ENCODE results near the gene LAMC1. TPM values are rescaled to one million over a fixed set of nuclear protein-coding genes. Genes with fewer than 3 reads are reported as not detected.

The LAMC1 gene
- total RNA-seq, 2 donors from 2014 or later = 60.7 to 96.6 TPM

DNA sequence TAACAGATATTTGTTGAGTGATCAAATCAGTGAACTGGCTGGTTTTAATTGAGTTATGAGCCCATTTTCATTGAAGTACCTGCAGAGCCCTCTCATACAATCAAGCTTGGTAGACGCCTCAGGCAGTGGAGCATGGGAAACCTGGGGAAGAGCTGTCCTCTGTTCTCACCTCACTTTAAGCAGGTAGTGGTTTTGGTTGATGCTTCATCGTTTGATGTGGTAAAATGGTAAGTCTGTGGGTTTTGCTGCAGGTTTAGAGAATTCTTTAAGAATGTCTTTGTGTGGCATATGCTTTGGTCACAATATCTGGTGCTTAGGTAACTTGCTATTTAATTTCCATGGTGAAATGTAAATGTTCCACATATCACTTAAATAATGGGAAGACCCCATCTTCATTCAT lies 10.0 kb downstream of the LAMC1 start:
- Histone ChIP-seq H3K36me3 (replicated peaks in 1 of 2; ENCODE audit: insufficient read depth in 1 of 2, low read depth in 2 of 2) (no peaks in the 10 kb centered on the region), H3K4me1 (no peaks in the 10 kb centered on the region), H3K9me3 (no peaks in the 10 kb centered on the region), H3K27ac (no peak overlapping the region), H3K27me3 (no peaks in the 10 kb centered on the region), H3K4me3 (no peak overlapping the region)
- no peak for DNase-seq
- intact Hi-C loops (cut with DNase I) = no loop called here
- WGBS, 2 donors = 88 to 100% methylated on average over 2 of the region's 2 CpGs
- no peak for ATAC-seq
- TF ChIP-seq, protein P1, sequence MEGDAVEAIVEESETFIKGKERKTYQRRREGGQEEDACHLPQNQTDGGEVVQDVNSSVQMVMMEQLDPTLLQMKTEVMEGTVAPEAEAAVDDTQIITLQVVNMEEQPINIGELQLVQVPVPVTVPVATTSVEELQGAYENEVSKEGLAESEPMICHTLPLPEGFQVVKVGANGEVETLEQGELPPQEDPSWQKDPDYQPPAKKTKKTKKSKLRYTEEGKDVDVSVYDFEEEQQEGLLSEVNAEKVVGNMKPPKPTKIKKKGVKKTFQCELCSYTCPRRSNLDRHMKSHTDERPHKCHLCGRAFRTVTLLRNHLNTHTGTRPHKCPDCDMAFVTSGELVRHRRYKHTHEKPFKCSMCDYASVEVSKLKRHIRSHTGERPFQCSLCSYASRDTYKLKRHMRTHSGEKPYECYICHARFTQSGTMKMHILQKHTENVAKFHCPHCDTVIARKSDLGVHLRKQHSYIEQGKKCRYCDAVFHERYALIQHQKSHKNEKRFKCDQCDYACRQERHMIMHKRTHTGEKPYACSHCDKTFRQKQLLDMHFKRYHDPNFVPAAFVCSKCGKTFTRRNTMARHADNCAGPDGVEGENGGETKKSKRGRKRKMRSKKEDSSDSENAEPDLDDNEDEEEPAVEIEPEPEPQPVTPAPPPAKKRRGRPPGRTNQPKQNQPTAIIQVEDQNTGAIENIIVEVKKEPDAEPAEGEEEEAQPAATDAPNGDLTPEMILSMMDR (IDR thresholded peaks at IDR 0.05) = no peak
- TF ChIP-seq POLR2A (IDR thresholded peaks at IDR 0.05) = no peak

DNA sequence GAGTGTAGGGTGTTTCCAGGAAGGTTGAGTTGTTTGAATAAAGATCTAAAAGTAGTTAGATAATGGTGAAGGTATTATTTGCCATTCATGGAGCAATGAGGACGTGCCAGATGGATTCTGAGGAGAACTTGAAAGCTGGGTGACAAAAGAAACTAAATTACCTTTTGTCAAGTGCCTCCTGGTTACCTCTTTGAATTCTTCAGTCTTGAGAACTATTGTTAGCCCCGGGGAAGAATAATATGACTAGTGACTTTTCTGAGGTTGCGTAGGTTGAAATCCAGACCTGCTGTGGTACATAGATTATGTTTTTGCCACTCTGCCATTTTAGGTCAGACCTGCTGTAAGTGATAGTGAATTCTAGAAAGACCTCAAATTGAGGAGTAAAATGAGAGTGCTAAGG lies 11.5 kb downstream of the LAMC1 start:
- no peaks in the 10 kb centered on the region for H3K4me1 ChIP-seq
- H3K9me3 ChIP-seq = no peaks in the 10 kb centered on the region
- intact Hi-C loops (cut with DNase I) = no loop called here
- no peaks in the 10 kb centered on the region for H3K36me3 ChIP-seq (replicated peaks in 1 of 2; ENCODE audit: insufficient read depth in 1 of 2, low read depth in 2 of 2)
- H3K4me3 ChIP-seq = no peak overlapping the region
- ATAC-seq (no peak), DNase-seq (no peak)
- TF ChIP-seq, protein P1 (IDR thresholded peaks at IDR 0.05) = no peak
- no peak for TF ChIP-seq POLR2A (IDR thresholded peaks at IDR 0.05)
- H3K27me3 ChIP-seq = no peaks in the 10 kb centered on the region
- no peak overlapping the region for H3K27ac ChIP-seq
- 82 to 84% methylated on average over 3 of the region's 3 CpGs for WGBS, 2 donors

DNA sequence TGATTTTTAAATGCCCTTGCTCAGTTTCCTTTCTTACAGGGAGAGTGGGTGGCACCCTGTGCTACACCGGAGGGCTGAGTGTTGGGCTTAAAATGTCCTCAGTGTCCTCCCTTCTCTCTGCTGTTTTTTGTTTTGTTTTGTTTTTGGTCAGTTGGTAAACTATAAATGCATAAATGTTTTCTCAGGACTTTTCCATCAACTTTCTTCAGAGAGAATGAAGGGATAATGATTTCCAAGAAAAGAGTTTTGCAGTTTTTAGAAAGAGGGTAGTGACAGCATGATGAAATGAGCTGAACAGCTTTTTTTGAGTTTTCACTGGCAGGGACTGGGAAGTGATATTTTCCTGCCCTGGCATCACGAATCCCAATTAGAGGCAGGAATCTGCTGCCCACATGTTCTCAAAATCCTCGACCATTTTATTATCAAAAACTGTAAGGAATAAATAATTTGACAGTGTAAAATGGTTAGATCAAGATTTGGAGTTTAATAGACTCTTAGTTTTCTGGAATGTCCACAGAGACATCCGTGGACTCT lies 15.2 kb downstream of the LAMC1 start:
- Histone ChIP-seq H3K9me3 (no peaks in the 10 kb centered on the region), H3K27ac (no peak overlapping the region), H3K4me3 (no peak overlapping the region), H3K36me3 (replicated peaks in 1 of 2; ENCODE audit: insufficient read depth in 1 of 2, low read depth in 2 of 2) (no peaks in the 10 kb centered on the region), H3K4me1 (peaks cover 6% of the 10 kb centered on the region), H3K27me3 (no peaks in the 10 kb centered on the region)
- no peak for DNase-seq
- 77 to 79% methylated on average over 4 of the region's 4 CpGs for WGBS, 2 donors
- intact Hi-C loops (cut with DNase I) = no loop called here
- TF ChIP-seq, protein P1 (IDR thresholded peaks at IDR 0.05) = no peak
- TF ChIP-seq POLR2A (IDR thresholded peaks at IDR 0.05) = no peak
- ATAC-seq = no peak

DNA sequence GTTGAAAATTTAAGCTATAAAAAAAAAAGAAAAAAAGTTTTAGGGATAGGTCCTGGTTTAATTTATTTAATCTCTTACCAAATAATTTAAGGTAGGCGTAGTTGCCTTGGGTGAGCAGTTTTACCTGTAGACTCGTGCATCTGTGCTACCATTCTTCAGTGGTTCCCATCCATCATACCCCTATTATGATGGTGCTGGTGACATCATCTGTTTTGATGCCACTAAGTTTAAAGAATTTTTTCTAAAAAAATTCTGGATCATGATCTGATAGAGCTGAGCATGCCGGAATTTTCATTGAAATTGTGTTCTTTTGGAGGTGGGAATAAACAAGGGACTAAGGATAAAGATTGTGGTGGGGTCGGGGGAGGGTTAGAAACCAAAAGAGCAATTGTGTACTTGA lies 15.7 kb downstream of the LAMC1 start:
- H3K36me3 ChIP-seq (replicated peaks in 1 of 2; ENCODE audit: insufficient read depth in 1 of 2, low read depth in 2 of 2) = no peaks in the 10 kb centered on the region
- no peak for ATAC-seq
- TF ChIP-seq POLR2A (IDR thresholded peaks at IDR 0.05) = no peak
- TF ChIP-seq, protein P1 (IDR thresholded peaks at IDR 0.05) = no peak
- DNase-seq = no peak
- no peaks in the 10 kb centered on the region for H3K27me3 ChIP-seq
- H3K9me3 ChIP-seq = no peaks in the 10 kb centered on the region
- H3K4me3 ChIP-seq = no peak overlapping the region
- peaks cover 7% of the 10 kb centered on the region for H3K4me1 ChIP-seq
- no peak overlapping the region for H3K27ac ChIP-seq
- intact Hi-C loops (cut with DNase I) = no loop called here
- 85 to 94% methylated on average over 4 of the region's 4 CpGs for WGBS, 2 donors

DNA sequence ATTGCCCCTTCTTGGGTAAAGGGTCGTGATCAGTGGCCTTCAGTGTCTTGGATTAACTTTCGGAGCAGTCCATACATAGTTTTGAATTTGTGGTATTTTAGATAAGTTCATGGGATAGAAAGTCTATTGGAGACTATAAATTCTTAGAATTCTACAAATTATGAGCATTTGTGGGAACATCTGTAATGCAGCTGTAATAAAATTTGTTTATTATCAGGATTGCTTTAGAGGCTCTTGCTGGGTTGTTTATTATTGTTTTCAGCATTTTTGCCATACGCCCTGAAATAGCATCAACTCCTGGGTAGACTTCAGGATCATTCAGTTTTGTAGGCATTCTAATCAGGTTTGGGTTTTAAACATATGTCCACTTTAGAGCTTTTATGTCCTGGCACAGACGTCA lies 16.1 kb downstream of the LAMC1 start:
- WGBS, 2 donors = 80 to 85% methylated on average over 4 of the region's 4 CpGs
- Histone ChIP-seq H3K27me3 (no peaks in the 10 kb centered on the region), H3K4me1 (peaks cover 12% of the 10 kb centered on the region), H3K9me3 (no peaks in the 10 kb centered on the region), H3K36me3 (replicated peaks in 1 of 2; ENCODE audit: insufficient read depth in 1 of 2, low read depth in 2 of 2) (no peaks in the 10 kb centered on the region), H3K4me3 (no peak overlapping the region), H3K27ac (no peak overlapping the region)
- intact Hi-C loops (cut with DNase I) = no loop called here
- DNase-seq (no peak), ATAC-seq (no peak)
- no peak for TF ChIP-seq POLR2A (IDR thresholded peaks at IDR 0.05)
- TF ChIP-seq, protein P1 (IDR thresholded peaks at IDR 0.05) = no peak

Measured in body of pancreas (tissue), 4 donors.